AG20443 (cell line): ENCODE results near the gene CX3CL1.

Experiments used
- DNase-seq: peaks from one replicate; pipeline ENCODE4 v3.0.0; 2012; ENCODE audit warnings: low spot score, mixed read lengths

Gene CX3CL1

DNA sequence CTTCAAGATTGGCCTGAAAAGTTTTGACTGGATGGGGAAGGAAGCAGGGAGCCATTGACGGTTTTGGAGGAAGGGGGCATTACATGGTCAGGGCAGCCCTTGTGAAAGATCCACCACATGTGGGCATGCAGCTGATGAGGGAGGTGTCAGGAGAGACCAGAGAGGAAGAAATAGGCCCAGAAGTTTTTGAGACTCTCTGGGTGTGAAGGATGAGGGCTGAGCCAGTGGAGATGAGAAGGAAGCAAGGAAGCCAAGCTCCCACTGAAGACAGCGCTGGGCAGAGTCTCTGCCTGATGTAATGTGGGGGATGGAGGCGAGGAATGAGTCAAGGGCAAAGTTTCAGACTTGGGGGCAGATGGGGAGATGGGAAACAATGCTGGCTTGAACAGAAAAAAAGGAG is 32.8 kb downstream of the CX3CL1 start:
- DNase-seq = no peak

DNA sequence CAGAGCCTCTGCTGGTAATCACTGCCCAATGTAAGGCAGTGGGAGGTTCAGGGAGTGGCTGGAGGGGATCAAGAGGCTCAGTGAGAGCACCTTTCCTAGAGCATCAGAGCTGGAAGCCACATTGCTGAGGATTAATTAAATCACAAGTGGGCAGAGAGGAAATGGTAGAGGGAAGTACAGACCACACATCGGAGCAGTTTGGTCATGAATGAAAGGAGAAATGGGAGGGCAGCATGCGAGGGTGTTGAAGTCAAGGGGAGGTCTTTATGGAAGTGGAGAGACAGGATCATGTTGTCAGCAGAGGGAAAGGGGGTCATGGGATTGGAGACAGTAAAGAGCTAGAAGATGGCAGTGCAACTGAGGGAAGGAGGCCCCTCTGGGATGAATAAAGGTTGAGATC is 34.6 kb downstream of the CX3CL1 start:
- DNase-seq = no peak

DNA sequence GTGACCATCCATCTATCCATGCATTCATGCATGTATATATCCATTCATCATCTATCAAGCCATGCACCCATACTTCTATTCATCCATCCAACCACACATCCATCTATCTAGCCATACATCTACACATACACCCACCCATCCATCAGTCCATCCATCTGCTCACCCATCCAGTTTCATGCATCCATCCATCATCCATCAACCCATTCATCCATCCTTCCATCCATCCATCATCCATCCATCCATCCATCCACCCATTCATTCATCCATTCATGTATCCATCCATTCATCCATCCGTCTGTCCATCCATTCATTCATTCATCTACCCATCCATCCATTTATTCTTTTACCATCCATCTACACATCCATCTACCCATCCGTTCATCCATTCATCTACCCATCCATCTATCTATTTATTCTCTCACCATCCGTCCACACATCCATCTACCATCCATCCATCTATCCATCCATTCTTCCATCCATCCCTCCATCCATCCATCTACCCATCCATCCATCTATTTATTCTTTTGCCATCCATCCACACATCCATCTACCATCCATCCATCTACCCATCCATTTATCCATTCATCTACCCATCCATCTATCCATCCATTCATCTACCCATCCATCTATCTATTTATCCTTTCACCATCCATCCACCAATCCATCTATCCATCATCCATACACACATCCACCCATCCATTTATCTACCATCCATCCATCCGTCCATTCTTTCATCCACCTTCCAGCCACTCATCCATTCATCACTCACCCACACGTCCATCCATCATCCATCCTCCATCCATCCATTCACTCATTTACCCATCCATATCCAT is 35.4 kb downstream of the CX3CL1 start:
- no peak for DNase-seq

DNA sequence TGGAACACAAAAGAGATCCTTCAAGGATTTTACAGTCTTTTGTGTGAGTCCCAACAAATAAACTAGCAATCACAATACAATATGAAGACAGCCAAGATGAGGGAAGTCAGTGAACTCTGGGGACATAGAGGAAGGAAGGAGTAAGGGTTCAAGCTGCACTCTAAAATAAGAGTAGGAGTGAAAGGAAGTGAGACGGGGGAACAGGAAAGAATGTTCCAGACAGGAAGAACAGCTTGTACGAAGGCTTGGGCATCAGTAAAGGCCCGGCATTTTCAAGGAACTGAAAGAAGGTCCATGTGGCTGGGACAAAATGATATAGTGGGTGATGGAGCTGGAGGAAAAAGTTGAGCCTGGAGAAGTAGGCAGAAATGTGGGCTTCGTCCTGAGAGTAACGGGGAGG is 36.8 kb downstream of the CX3CL1 start:
- no peak for DNase-seq

DNA sequence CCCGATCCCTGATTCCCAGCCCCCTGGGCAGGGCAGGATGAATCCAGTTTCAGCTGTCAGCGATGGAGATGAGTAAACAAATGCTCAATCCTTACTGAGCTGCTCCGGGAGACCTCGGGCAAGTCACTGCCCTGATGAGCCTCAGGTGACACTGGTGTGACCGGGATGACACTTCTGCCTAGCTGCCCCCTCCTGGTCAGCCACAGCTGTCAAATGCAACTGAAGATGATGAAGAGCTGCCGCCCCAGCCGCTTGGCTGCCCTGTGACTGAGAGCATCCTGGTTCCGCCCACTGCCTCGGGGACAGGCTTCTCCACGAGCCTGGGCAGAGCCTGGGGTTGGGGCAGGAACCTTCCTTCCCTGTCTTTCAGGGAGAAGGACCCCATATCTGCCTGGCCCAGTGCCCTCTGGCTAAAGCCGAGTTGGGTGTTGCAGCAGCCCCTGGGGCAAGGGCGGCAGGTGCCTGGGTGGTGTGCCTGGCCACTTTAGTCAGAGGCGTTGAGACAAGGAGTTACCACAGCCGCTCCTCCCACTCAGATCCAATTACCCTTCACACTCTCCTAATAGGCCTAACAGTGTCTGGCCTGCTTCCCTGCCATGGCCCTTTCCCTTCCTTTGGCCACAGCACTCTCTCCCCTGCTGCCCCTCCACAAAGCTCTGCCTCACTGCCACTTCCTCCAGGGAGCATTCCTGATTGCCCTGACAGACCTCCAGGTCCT is 37.7 kb downstream of the CX3CL1 start:
- DNase-seq = no peak

DNA sequence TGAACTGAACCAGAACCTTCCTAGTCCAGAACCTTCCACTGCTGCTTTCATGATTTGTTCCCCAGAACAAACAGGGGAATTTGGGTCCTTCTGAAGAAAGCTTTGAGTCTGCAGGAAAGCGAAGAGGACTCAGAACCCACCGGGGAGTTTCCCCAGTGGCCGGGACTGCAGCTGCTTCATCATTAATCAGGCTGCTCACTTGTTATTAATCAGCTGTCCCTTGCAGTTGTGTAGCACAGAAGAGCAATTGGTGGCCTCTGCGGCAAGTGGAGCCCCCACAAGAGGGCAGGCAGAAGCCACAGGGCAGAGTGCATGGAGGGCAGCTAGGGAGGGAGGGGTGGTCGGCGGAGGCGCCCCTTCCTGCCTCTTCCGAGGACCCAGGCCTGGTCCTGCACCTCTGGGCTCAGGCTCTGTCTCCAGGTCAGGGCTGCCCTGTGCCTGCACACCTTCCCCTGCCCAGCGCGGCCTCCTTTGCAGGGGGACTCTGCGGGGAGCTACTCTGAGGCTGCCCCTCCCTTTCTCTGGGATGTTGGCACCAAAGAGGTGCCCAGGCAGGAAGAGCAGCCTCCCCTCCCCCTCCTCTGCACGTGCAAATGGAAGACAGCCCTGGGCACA is 39.2 kb downstream of the CX3CL1 start:
- no peak for DNase-seq

DNA sequence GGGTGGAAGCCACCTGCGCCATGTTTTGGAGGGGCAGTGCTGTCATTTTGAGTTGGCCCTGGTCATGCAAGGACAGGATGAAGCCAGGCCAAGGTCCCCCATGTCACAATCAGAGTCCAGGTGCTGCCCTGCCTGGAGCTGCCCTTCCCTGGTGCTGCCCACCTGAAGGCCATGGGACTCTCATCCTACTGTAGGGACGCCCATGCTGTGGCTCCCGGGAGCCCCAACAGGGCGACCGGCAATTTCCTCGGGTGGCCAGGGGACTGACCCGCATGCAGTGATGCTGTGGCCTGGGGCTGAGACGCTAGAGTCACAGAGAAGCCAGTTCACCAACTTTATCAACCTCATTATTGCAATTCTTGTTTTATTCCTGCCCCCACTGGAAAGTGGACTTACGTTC is 40.3 kb downstream of the CX3CL1 start:
- no peak for DNase-seq

DNA sequence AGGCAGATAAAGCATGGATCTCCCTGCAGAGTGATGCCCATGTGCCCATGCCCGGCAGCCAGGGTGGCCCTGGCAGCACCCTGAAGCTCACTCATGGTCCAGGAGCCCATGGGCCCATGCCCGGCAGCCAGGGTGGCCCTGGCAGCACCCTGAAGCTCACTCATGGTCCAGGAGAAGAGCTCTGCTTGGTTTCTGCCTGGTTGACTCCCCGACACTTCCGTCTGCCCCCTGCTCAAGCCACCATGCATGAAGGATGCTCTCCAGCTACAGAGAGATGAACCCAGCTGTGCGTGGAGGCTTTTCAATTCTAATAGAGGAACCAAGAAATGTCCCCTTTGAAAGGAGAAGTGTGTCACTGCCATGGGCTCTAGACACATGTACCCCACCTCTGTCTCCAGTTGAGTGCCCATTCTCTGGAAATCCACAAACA is 41.0 kb downstream of the CX3CL1 start:
- DNase-seq = no peak

DNA sequence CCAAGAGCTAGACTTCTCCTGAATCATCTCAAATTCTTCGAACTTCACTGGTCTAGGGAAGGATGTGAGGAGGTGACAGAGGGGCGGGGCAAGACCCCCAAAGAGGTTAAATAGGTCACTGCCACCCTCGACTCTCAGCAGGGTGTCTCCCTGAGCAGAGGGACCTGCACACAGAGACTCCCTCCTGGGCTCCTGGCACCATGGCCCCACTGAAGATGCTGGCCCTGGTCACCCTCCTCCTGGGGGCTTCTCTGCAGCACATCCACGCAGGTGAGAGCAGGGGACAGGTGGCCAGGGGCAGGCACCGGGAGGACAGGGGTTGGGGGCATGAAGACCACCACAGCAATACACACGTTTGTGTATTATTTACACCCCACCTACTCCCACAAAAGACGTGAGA is 41.4 kb downstream of the CX3CL1 start:
- no peak for DNase-seq

DNA sequence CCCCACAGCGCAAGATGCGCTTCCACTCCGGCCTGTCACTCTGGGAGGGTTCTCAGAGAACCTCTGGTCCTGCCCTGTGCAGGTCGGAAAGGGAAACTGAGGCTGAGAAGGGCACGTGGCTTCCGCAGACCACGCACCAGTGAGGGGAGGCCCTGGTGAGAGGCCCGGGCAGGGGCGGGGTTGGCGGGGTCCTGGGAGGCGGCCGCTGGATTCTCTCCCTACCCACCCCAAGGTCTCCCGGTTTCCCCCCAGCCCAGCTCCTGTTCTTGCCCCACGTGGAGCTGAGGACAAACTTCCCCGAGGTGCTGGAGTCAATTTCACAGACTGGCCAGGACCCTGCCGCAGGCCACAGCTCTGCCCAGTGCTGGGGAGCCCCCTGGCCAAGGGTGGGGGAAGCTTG is 43.8 kb downstream of the CX3CL1 start:
- DNase-seq = no peak

DNA sequence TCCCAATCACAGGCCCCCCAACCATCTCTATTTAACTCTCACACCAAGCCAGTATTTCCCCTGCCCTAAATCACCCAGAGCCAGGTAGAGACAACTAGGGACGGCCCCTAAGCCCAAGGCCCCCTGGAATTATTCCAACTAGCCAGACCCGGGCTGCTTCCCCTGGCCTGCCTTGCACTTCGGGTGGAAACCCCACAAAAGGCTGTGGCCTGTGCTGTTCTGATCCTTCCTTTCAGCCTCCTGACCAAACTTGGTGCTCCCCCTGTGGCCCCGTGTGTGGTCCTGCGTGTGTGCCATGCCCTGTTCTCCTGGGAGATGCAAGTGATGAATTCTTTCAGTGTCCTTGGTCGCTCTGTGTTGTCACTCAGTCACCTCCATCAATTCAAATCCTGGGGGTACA is 47.2 kb downstream of the CX3CL1 start:
- DNase-seq = no peak

DNA sequence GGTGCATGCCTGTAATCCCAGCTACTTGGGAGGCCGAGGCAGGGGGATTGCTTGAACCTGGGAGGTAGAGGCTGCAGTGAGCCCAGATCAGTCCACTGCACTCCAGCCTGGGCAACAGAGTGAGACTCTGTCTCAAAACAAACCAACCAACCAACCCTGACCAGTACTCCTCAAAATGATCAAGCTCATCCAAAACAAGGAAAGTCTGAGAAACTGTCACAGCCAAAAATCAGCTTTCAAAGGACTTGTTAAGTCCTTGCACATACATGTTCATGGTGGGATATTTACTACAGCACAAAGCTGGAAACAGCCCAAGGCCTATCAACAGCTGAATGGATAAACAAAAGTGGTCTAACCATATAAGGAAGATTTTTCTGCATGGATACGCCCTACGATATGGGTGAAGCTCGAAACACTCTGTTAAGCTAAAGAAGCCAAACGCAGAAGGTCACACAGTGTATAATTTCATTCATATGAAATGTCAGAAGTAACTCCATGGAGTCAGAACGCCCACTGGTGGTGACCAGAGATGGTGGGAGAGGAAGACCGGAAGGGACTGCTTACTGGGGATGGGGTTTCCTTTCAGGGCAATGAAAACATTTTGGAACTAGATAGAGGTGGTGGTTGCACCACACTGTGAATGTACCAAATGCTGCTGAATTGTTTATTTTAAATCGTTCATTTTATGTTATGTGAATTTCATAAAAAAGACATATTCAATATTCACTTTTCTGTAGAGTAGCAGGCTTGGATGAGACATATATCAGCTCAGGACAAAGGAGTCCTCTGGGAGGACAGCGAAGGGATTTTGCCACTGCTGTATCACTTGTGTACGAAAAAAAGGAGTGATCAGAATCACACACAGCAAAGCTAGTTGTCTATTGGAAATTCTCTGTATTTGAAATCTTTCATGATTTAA is 50.0 kb downstream of the CX3CL1 start:
- peak; percentile 66 for DNase-seq

DNA sequence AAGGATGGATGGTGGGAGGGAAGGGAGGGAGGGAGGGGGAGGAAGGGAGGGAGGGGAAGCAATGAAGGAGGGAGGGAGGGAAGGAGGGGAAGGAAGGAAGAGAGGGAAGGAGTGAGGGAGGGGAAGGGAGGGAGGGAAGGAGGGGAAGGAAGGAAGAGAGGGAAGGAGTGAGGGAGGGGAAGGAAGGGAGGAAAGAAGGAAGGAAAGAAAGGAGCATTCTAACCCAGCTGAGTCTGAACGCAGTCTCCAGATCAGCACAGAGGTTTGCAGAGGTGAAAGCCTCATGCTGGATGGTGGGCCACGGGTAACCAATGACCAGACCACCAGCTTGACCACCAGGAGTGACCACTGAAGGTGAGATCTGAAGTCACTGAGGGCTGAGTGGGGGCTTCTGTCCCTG is 50.9 kb downstream of the CX3CL1 start:
- DNase-seq = no peak

DNA sequence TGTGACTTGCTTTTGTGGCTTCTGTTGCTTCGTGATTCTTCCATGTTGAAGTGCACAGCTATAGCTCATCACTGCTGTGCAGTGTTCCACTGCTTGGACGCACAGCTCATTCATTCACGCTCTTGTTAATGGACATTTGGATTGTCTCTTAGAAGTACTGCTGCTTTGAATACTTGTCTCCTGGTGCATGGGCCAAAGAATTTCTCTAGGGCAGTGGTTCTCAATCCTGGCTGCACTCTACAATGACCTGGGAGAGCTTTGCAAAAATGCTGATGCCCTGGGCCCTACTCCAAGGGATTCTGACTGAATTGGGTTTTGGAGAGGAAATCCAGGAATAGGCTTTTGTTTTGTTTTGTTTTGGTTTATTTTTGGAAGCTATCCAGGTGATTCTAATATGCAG is 52.3 kb downstream of the CX3CL1 start:
- DNase-seq = no peak

DNA sequence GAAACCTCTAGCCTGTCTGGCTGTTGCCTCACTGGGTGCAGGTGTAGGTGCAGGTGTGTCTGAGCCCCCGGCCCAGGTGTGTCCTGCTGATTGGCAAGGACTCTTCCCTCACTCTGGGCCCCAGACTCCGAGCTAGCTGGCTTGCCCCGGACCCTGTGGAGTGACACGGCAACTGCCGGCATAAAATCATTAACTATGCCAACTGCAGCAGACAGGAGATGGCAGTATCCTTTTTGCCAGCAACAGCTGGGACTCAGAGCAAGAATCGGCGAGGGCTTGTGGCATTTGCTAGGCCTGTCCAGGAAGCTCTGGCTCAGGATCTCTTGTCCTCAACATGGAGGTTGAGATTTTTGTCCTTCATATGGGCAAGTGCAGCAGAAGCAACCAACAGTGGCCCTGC is 54.1 kb downstream of the CX3CL1 start:
- no peak for DNase-seq

DNA sequence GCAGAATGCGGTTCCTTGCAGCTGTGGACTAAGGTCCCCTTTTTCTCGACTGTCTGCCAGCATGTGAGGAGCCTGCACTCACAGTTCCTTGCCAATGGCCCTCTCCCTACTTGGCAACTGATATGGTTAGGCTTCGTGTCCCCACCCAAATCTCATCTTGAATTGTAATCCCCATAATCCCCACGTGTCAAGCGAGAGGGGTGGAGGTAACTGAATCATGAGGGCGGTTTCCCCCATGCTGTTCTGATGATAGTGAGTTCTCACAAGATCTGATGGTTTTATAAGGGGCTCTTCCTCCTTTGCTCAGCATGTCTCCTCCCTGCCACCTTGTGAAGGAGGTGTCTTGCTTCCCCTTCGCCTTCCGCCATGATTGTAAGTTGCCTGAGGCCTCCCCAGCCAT is 55.0 kb downstream of the CX3CL1 start:
- DNase-seq = no peak

DNA sequence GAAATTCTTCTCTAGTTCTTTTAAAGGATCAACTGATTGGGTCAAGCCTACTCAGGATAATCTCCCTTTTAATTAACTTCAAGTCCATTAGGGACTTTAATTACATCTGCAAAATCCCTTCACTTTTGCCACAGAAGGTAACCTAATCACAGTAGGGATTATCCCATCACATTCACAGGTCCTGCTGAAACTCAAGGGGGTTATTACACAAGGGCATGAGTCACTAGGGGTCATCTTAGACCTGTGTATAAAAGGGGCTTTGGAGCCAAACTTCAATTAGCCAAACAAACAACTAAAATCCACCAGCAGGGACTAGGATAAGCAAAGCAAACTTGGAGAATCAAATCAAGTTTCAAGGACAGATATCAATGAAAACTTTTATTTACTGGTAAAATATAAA is 55.5 kb downstream of the CX3CL1 start:
- no peak for DNase-seq

DNA sequence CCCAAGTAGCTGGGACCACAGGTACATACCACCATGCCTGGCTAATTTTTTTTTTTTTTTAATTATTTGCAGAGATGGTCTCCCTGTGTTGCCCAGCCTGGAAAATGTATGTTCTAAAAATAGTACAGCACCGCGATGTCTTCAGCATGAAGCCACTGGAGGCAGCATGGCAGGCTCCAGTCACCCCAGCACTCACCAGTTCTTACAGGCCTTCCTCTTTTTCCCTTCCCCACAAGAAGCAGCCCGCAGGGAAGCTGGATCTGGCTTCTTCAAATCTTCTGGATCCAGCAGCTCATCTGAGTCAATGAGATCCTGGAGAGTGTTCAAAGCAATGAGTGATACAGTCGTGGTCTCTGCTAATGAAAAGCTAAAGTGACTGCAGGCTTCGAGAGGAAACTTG is 58.7 kb downstream of the CX3CL1 start:
- no peak for DNase-seq

DNA sequence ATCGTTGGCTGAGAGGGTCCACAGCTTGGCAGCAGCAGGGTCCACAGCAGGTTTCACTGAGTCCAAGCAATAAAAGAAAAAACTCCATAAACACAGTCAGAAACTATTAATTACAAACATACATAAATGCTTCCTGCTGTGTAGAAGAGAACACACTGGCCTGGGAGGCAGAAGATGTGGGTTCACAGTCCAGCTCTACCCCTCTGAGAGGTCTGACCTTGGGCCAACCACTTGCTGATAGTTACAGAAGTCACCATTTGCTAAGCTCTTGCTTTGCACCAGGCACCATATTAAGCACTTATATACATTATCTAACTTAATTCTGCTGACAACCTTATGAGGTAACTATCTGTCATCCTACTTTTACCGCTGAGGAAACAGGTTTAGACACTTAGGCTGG is 60.2 kb downstream of the CX3CL1 start:
- DNase-seq = no peak

DNA sequence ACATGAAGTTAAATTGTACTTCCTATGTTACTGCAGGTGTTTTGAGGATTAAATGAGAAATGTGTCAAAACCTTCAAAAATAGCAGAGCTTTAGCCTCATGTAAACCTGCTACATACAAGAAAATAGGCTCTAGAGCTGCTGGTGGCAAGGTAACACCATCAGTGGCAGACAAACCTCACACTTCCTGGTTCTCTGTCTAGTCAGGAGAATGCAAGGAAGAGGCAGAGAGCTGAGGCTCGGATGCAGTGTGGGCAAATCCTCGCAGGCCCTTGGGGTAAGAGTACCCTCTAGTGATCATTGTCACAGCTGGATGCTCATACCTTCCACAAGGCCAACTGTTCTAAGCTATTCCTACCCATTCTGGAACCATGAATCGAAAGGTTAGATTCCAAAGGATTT is 60.7 kb downstream of the CX3CL1 start:
- DNase-seq = no peak

DNA sequence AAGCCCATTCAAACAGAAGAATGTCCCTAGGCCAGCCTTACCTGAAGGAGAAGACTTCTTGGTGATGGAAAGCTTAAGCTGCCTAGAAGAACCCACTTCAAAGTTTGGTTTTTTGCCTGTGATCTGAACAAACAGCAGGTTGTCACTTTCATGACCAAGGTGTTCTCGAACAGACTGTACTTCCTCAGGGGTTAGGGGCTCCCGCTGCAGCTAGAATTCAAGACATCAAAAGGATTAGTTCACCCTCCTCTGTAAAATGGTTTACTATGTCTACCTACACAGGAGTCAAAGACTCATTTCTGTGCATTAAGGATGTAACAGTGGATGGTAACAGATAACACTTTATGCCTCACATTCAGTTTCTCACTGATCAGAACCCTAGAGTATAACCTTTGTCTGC is 61.7 kb downstream of the CX3CL1 start:
- DNase-seq = no peak
